H1 (cell line): ENCODE results near the gene TWIST1. TPM values are rescaled to one million over a fixed set of nuclear protein-coding genes. Genes with fewer than 3 reads are reported as not detected.
A peak's percentile ranks its signal among the peaks of the same experiment; 100 is the strongest.

ENCODE experiments used
- ATF3 ChIP-seq: IDR thresholded peaks from 2 replicates; pipeline ENCODE4 v1.6.1; 2011; ENCODE audit warnings: low read depth, mild to moderate bottlenecking, low read length; ENCODE audit not compliant: insufficient read depth
- KDM4A ChIP-seq: IDR thresholded peaks from one replicate; pipeline ENCODE4 v1.7.1; 2012; ENCODE audit warnings: low read depth, mild to moderate bottlenecking, moderate library complexity, low read length, inconsistent platforms; ENCODE audit not compliant: severe bottlenecking
- RAD21 ChIP-seq, 2 experiments: IDR thresholded peaks in 1 of 2; conservative IDR thresholded peaks in 1 of 2; 2 replicates each; pipeline ENCODE4 v1.6.1; 2011; ENCODE audit warnings: low read depth in 2 of 2, low read length in 2 of 2, improper control_type of control experiment in 1 of 2, inconsistent platforms in 1 of 2, mild to moderate bottlenecking in 1 of 2, moderate library complexity in 1 of 2
- USF2 ChIP-seq: IDR thresholded peaks from 2 replicates; pipeline ENCODE4 v1.6.1; 2011; ENCODE audit warnings: low read length, improper control_type of control experiment
- polyA plus RNA-seq, 7 experiments: library from polyadenylated mRNA; depleted of rRNA in 3 of 7; stranded (reverse) in 5 of 7; unstranded in 2 of 7; fragments of >200 nt in 5 of 7; fragments of 200-250 nt in 2 of 7; gene quantifications; 1 replicate in 5 of 7; 2 replicates in 1 of 7; 4 replicates in 1 of 7; pipeline versions ENCODE4 v1.2.1 to v1.2.3, GENCODE V29; 2011 to 2013; ENCODE audit warnings: missing spikeins in 2 of 7, mixed read lengths in 2 of 7
- total RNA-seq: library from RNA; stranded (reverse); fragmentation: NEBNext Ultra II Directional; extraction: Animal tissue kit (Norgen Biotek cat#: 25700); gene quantifications from 2 replicates; pipeline ENCODE4 v1.2.1, GENCODE V29; 2021

The TWIST1 gene
- total and polyA plus RNA-seq, 2 of the 8 experiments (the other 6 are each of a cell fraction or from before 2014, with no cell fraction given), result 0.29 to 0.52 TPM

- TF ChIP-seq KDM4A (peak; percentile 76), USF2 (no peak), ATF3 (no peak), RAD21 (IDR thresholded peaks at IDR 0.05 in 1 of 2, conservative IDR thresholded peaks at IDR 0.05 in 1 of 2; ENCODE audit: low read depth in 2 of 2, low read length in 2 of 2) (no peak)
Measured at GRCh38 chr7:19144661-19145433, 27.4 kb upstream of the TWIST1 start, which contains the start of gene FERD3L (continued).
